Measurements from ENCODE around the gene TMEM205. TPM values are rescaled to one million over a fixed set of nuclear protein-coding genes. Genes with fewer than 3 reads are reported as not detected.
A peak's percentile ranks its signal among the peaks of the same experiment; 100 is the strongest.
"Not testable (repeated sequence)": the region's sequence is repeated elsewhere in the genome, so short reads cannot be mapped to it uniquely, and the experiment has no call there.

TMEM205 gene
- total RNA-seq, 1 donor from 2014 or later = 74.6 TPM

DNA sequence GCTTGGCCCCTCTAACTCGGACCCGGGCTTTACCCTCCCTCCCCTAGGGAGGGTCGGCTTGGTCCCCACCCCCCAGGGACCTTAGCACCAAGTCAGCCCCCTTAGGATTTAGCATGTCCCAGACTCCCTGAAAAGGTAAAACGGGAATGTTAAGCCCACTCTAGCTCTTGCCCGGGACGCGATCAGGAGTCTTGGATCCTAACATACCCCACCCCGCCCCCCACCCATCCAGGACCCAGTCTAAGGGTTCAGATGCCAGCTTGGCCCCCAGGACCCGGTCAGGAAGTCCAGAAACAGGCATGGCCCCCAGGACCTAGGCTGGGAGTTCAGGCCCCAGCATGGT lies 37.6 kb upstream of the TMEM205 start:
- TF ChIP-seq, protein P1, sequence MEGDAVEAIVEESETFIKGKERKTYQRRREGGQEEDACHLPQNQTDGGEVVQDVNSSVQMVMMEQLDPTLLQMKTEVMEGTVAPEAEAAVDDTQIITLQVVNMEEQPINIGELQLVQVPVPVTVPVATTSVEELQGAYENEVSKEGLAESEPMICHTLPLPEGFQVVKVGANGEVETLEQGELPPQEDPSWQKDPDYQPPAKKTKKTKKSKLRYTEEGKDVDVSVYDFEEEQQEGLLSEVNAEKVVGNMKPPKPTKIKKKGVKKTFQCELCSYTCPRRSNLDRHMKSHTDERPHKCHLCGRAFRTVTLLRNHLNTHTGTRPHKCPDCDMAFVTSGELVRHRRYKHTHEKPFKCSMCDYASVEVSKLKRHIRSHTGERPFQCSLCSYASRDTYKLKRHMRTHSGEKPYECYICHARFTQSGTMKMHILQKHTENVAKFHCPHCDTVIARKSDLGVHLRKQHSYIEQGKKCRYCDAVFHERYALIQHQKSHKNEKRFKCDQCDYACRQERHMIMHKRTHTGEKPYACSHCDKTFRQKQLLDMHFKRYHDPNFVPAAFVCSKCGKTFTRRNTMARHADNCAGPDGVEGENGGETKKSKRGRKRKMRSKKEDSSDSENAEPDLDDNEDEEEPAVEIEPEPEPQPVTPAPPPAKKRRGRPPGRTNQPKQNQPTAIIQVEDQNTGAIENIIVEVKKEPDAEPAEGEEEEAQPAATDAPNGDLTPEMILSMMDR (IDR thresholded peaks at IDR 0.05) = no peak
- H3K4me1 ChIP-seq = peaks cover 39% of the 10 kb centered on the region
- intact Hi-C loops (cut with DNase I) = no loop called here
- H3K9me3 ChIP-seq = no peaks in the 10 kb centered on the region
- peak overlapping the region; percentile 57 for H3K4me3 ChIP-seq
- ATAC-seq = no peak
- no peak for DNase-seq
- H3K36me3 ChIP-seq = no peaks in the 10 kb centered on the region
- H3K27me3 ChIP-seq = no peaks in the 10 kb centered on the region
- peak overlapping the region; percentile 59 for H3K27ac ChIP-seq

DNA sequence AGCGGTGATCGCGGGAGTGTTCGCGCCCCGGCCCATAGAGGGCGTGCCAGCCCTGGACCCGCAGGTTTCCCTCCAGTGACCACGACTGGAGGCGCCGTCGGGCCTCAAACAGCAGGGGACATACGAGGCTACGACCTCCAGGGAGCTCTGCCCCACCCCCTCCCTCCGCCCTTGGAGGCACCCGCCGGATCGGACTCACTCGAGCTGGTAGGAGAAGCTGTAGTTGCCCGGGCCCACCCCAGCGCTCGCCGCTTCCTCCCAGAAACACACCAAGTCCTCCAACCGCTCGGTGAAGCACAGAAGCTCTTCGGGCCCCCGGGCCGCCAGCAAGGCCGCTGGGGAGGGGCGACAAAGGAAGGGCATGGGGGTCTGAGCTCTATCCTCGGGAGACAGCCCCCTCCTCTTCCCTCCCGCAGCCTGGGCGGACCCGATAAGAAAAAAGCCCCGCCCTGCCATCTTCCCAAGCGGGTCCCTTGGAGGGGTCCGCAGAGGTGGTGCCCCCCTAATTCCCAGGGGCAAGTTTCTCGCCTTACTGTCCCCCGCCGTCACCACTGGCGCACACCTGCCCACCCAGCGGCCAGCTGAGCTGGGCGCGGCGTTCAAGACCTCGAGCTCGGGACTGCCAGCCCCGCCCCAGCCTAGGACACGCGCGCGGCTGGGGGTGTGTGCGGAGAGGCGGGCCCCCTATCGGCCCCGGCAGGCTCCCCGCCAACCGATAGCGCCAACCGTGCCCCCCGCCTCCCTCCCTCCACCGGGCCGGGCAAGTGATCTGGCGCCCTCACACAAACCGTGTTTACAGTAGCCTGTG lies 37.0 kb upstream of the TMEM205 start:
- Histone ChIP-seq H3K27me3 (no peaks in the 10 kb centered on the region), H3K4me1 (peaks cover 39% of the 10 kb centered on the region), H3K4me3 (peak overlapping the region; percentile 57), H3K9me3 (no peaks in the 10 kb centered on the region), H3K36me3 (no peaks in the 10 kb centered on the region), H3K27ac (no peak overlapping the region)
- ATAC-seq = peak; percentile 47
- TF ChIP-seq, protein P1 (IDR thresholded peaks at IDR 0.05) = peak; percentile 70
- DNase-seq = peak; percentile 85
- intact Hi-C loops (cut with DNase I) = no loop called here

DNA sequence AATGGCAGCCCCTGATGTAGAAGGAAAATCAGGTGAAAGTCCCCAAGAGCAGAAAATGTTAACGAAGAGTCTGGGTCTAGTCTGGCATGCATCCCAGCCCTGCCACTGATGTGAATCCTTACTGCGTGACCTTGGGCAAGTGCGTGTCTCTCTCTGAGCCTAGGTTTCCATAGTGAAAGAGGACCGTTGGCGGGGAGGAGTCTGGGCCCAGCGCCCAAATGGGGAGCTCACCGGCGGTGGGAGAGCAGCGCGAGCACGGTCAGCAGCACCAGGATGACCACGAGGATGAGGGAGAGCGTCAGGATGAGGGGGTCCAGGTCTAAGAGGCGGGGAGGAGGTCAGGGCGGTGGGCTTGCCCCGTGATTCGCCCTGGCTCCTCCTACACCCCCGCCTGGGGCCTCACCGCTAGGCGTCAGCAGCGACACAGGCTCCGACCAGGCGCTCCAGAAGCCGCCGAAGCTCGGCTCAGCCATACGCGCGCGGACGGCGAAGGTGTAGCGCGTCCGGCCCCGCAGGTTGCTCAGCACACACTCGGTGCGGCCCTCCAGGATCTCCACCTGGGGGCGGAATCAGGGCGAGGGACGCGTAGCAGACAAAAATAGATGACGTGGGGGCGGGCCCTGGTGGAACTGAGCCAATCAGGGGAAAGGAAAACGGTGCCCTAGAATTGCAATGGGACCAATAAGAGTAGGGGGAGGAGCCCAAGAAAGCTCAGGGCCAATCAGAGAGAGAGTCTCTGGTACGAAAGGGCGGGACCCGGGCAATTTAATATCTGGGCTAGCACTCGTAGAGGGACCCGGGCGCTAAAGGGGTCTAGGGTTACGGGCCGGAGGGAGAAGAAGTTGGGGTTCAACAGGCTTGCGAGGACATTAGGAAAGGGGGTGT lies 34.8 kb upstream of the TMEM205 start:
- DNase-seq = peak; percentile 95
- Histone ChIP-seq H3K27me3 (no peaks in the 10 kb centered on the region), H3K4me3 (peak overlapping the region; percentile 67), H3K27ac (peak overlapping the region; percentile 89), H3K9me3 (no peaks in the 10 kb centered on the region), H3K36me3 (no peaks in the 10 kb centered on the region), H3K4me1 (peaks cover 52% of the 10 kb centered on the region)
- intact Hi-C loops (cut with DNase I) = no loop called here
- TF ChIP-seq, protein P1 (IDR thresholded peaks at IDR 0.05) = peak; percentile 80
- ATAC-seq = peak; percentile 90

DNA sequence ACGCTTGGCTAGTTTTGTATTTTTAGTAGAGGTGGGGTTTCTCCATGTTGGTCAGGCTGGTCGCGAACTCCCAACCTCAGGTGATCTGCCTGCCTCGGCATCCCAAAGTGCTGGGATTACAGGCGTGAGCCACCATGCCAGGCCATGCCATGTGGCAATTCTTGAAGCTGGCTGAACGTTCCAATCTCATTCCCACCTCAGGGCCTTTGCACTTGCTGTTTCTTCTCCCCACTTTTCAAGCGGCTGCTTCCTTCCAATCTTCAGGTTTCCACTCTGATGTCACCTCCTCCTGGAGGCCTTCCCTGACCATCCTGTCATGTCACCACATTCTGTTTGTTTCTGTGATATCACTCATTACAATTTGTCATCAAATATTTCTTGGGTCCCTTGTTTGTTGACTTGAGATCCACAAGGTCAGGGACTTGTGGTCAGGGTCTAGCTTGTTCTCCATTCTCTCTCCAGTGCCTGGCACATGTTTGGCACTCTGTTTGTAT lies 33.8 kb upstream of the TMEM205 start:
- Histone ChIP-seq H3K27ac (no peak overlapping the region), H3K36me3 (no peaks in the 10 kb centered on the region), H3K9me3 (no peaks in the 10 kb centered on the region), H3K4me1 (peaks cover 58% of the 10 kb centered on the region), H3K4me3 (peak overlapping the region; percentile 67), H3K27me3 (no peaks in the 10 kb centered on the region)
- TF ChIP-seq, protein P1 (IDR thresholded peaks at IDR 0.05) = no peak
- intact Hi-C loops (cut with DNase I) = no loop called here
- DNase-seq (no peak), ATAC-seq (no peak)

DNA sequence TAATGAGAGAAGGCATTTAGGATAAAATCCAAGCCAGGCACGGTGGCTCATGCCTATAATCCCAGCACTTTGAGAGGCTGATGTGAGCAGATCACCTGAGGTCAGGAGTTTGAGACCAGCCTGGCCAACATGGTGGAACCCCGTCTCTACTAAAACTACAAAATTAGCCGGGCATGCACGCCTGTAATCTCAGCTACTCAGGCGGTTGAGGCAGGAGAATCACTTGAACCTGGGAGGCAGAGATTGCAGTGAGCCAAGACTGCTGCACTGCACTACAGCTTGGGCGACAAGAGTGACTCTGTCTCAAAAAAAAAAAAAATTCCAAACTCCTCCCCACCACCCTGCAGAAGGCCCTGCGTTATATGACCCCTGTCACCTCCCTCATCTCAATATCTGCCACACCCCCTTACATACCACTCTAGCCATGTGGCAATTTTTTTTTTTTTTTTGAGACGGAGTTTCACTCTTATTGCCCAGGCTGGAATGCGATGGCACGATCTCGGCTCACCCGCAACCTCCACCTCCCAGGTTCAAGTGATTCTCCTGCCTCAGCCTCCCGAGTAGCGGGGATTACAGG lies 33.3 kb upstream of the TMEM205 start:
- H3K4me3 ChIP-seq; H3K27ac ChIP-seq; H3K27me3 ChIP-seq; DNase-seq; intact Hi-C loops (cut with DNase I); ATAC-seq; H3K36me3 ChIP-seq; H3K9me3 ChIP-seq: not testable (repeated sequence)
- peaks cover 57% of the 10 kb centered on the region for H3K4me1 ChIP-seq

Data from upper lobe of right lung (tissue), 1 donor.